BJ (cell line): ENCODE data around the gene ZMAT5. TPM values are rescaled to one million over a fixed set of nuclear protein-coding genes. Genes with fewer than 3 reads are reported as not detected.

ENCODE experiments used
- CTCF ChIA-PET: fragments of 350-600 bp; formaldehyde crosslinking; extraction: SDS; loops from one replicate; lab custom pipeline; 2021; ENCODE audit warnings: antibody characterized with exemption, inconsistent platforms; lab: Yijun Ruan, JAX
- POLR2A ChIA-PET: fragments of 300-600 bp; sonication (Branson Sonifier 250); formaldehyde crosslinking; extraction: SDS; loops from one replicate; lab custom pipeline; 2021; ENCODE audit warnings: antibody characterized with exemption; lab: Charles Lee
- DNase-seq: peaks from one replicate; pipeline ENCODE4 v3.0.0-alpha.2; 2011; ENCODE audit warnings: low read depth
- H3K27me3 ChIP-seq: 2 replicates; pipeline ENCODE4 v1.6.0; 2011; ENCODE audit warnings: low read length; ENCODE audit not compliant: control insufficient read depth, insufficient read depth
- H3K36me3 ChIP-seq: 2 replicates; pipeline ENCODE4 v1.5.1; 2011; ENCODE audit warnings: low read length; ENCODE audit not compliant: control insufficient read depth, insufficient read depth
- H3K4me3 ChIP-seq: 2 replicates; pipeline ENCODE4 v1.5.1; 2011; ENCODE audit warnings: low read depth, mild to moderate bottlenecking, control low read depth, low read length
- polyA plus RNA-seq: library from polyadenylated mRNA; depleted of rRNA; stranded (reverse); fragments of >200 nt; gene quantifications from 2 replicates; pipeline ENCODE4 v1.2.3, GENCODE V29; 2011
- TF ChIP-seq, protein P1 (sequence below): IDR thresholded peaks from 2 replicates; pipeline ENCODE4 v1.5.1; 2011; ENCODE audit warnings: low read depth, mild to moderate bottlenecking, control low read depth, inconsistent platforms, low read length, moderate library complexity; ENCODE audit not compliant: insufficient read depth

ZMAT5 gene
- polyA plus RNA-seq, 1 experiment: 29.0 TPM

DNA sequence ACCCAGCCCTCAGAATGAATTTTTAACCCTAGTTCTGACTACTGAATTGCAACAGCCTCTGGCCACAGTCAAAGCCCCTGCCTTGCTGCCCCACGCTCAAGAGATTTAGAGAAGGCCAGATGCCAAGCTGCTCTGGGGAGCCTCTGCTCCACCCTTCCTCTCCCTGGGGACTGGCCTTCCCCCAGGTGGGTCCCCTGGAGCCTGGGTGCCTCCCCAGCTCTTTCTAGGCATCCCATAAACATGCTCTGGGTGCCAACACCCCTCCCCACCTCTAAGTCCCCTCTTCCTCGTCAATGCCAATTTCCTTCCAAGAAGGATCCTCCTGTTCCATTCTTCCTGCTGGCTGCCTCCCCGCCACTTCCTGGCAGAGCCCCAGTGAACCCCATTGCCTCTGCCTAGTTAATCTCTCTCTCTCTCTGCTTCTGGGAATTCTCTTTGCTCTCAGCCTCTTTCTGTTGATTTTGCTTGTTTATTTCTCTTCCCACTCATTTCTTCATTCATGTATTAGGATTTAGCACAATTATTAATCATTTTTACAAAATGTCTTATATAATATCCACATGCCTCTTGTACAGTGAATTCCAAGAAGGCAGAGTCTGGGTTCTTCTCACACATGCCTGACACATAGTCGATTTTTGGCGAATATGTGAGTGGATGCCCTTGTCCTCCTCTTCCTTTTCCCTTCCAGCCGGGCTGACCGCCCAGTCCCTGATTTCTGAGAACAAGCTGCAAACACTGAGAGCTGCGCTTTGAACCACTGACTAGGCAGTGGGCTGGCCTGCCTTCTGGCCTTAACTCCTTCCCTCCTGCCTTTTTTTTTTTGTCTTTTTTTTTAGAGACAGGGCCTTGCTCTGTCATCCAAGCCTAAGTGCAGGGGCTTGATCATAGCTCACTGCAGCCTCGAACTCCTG is 17.9 kb upstream of the ZMAT5 start:
- DNase-seq: no peak
- Histone ChIP-seq H3K36me3 (peaks cover 10% of the 10 kb centered on the region), H3K4me3 (no peak overlapping the region), H3K27me3 (no peaks in the 10 kb centered on the region)
- ChIA-PET POLR2A (interaction anchor here (0.6 to 0.7 kb wide), 2 partner anchors 211 to 690 kb away, joined by 4 read pairs; no protein-coding TSS in a partner anchor), CTCF (interaction anchor here (1.0 to 1.4 kb wide), 2 partner anchors 148 to 304 kb away, joined by 4 read pairs; no protein-coding TSS in a partner anchor)
- TF ChIP-seq, protein P1, sequence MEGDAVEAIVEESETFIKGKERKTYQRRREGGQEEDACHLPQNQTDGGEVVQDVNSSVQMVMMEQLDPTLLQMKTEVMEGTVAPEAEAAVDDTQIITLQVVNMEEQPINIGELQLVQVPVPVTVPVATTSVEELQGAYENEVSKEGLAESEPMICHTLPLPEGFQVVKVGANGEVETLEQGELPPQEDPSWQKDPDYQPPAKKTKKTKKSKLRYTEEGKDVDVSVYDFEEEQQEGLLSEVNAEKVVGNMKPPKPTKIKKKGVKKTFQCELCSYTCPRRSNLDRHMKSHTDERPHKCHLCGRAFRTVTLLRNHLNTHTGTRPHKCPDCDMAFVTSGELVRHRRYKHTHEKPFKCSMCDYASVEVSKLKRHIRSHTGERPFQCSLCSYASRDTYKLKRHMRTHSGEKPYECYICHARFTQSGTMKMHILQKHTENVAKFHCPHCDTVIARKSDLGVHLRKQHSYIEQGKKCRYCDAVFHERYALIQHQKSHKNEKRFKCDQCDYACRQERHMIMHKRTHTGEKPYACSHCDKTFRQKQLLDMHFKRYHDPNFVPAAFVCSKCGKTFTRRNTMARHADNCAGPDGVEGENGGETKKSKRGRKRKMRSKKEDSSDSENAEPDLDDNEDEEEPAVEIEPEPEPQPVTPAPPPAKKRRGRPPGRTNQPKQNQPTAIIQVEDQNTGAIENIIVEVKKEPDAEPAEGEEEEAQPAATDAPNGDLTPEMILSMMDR: no peak

DNA sequence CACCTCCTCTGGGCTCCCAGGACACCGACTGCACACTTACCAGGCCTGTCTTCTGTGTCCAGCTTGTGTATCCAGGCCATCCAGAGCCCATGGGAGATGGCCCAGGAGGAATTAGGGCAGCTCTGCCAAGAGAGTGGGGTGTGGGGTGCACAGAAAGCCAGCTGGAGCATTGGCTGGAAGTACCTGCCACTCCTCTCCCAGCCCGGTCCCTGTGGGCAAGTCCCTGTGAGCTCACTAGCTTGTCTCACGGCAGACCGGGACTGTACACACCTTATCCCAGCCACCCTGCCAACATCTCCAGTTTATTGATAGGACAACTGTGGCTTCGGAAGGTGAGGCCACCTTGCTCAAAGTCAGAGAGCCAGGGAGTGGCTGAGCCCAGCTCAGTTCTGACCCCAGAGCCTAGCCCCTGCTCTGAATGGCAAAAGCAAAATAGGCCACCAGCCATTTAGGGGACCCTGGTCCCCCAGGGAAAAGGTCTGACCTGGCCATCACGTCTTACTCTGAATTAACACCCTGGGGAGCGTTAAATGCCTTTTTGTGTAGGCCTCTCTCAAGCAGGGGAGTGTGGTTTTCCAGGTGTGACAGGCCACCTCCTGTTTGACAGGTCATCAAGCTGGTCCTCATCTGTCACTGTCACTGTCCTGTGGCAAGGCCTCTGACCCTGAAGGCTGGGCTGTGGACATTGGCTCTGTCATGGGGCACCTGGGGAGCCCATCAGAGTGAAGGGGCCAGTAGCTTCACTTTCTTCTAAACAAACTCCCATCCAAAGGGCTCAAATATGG is 15.4 kb upstream of the ZMAT5 start:
- CTCF ChIA-PET: interaction anchor here (0.6 to 2.2 kb wide), 3 partner anchors 14 to 223 kb away, joined by 3 to 8 read pairs (median 4); no protein-coding TSS in a partner anchor
- Histone ChIP-seq H3K27me3 (no peaks in the 10 kb centered on the region), H3K4me3 (no peak overlapping the region), H3K36me3 (no peaks in the 10 kb centered on the region)
- TF ChIP-seq, protein P1: no peak
- POLR2A ChIA-PET: interaction anchor here (0.5 to 0.6 kb wide), 2 partner anchors 9 to 122 kb away, joined by 3 to 6 read pairs; no protein-coding TSS in a partner anchor
- DNase-seq: no peak

DNA sequence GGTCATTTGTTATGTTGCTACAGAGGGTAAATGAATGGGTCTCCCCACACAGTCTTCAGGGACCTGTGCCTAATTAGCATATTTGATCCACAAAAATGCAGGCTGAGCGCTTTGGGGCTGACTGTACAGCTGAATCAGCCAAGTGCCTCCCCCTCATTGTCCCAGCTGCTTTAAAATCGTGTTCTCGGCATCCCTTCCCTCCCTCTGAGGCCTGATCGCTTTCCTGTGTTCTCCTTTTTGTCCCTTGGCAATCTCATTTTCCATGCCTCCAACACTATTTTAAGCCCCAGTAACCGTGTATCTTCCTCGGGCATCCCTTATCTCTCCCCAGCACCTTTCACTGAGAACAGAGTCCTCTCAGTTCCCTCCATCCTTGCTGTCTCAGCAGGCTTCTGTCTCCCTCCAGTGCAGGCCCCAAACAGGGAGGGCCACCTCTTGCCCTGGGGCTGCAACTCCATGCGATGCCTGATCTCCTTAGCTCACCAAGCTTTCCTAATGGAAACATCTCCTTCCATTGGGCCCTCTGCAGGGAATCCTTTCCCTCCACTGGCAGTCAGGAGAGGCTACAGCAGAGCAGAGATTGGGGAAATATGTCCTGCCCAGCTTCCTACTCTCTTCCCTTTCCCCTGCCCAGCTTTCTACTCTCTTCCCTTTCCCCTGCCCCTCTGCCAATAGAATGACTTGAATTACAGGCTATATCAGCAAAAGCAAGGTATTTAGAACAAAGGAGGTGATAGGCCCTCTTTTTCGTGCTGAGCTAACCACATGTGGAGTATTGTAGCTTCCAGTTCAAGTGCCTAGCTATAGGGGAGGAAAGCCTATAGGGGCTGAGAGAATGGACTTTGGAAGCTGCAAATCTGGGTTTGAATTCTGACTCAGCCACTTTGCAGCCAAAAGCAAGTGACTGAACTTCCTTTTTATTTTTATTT is 14.2 kb upstream of the ZMAT5 start:
- Histone ChIP-seq H3K27me3 (no peaks in the 10 kb centered on the region), H3K4me3 (no peak overlapping the region), H3K36me3 (no peaks in the 10 kb centered on the region)
- ChIA-PET POLR2A (interaction anchor here (0.6 kb wide), 1 partner anchor 160 kb away, joined by 3 read pairs; no protein-coding TSS in a partner anchor), CTCF (interaction anchor here (0.9 to 2.2 kb wide), 3 partner anchors 15 to 224 kb away, joined by 4 to 8 read pairs (median 4); no protein-coding TSS in a partner anchor)
- DNase-seq: no peak
- TF ChIP-seq, protein P1: no peak

DNA sequence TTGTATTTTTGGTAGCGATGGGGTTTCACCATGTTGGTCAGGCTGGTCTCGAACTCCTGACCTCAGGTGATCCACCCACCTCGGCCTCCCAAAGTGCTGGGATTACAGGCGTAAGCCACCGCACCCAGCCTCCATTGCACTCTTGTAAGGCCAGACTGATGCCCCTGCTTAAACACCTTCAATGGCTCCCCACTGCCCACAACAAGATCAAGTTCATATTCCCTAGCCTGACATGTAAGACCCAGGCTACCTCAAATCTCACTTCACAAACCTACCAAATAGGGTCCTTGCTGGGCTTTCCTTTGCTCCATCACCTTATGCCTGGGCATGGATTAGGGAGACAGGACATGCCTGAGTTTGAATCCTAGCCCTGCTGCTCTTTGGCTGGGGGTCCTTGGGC is 13.4 kb upstream of the ZMAT5 start:
- POLR2A ChIA-PET: no interaction called here
- TF ChIP-seq, protein P1: no peak
- no peaks in the 10 kb centered on the region for H3K27me3 ChIP-seq
- H3K4me3 ChIP-seq: no peak overlapping the region
- no peak for DNase-seq
- H3K36me3 ChIP-seq: no peaks in the 10 kb centered on the region
- CTCF ChIA-PET: interaction anchor here (1.6 kb wide), 1 partner anchor 309 kb away, joined by 3 read pairs; no protein-coding TSS in a partner anchor
